Loucy (cell line): ENCODE data around the gene VSX1.

Source experiments
- EZH2phosphoT487 ChIP-seq: fragments of 200-600 bp; IDR thresholded peaks from 2 replicates; pipeline ENCODE4 v1.6.1; 2018; ENCODE audit warnings: antibody characterized with exemption, mild to moderate bottlenecking, moderate library complexity, borderline replicate concordance
- TF ChIP-seq, protein P1 (sequence below): fragments of 200-600 bp; sonication (generic); conservative IDR thresholded peaks from 2 replicates; pipeline ENCODE4 v1.5.1; 2014; ENCODE audit warnings: mild to moderate bottlenecking, antibody characterized with exemption, low read length

GRCh38 chr20:25084626-25085187, 2.8 kb upstream of the VSX1 start:
- TF ChIP-seq, protein P1, sequence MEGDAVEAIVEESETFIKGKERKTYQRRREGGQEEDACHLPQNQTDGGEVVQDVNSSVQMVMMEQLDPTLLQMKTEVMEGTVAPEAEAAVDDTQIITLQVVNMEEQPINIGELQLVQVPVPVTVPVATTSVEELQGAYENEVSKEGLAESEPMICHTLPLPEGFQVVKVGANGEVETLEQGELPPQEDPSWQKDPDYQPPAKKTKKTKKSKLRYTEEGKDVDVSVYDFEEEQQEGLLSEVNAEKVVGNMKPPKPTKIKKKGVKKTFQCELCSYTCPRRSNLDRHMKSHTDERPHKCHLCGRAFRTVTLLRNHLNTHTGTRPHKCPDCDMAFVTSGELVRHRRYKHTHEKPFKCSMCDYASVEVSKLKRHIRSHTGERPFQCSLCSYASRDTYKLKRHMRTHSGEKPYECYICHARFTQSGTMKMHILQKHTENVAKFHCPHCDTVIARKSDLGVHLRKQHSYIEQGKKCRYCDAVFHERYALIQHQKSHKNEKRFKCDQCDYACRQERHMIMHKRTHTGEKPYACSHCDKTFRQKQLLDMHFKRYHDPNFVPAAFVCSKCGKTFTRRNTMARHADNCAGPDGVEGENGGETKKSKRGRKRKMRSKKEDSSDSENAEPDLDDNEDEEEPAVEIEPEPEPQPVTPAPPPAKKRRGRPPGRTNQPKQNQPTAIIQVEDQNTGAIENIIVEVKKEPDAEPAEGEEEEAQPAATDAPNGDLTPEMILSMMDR: no peak
- TF ChIP-seq EZH2phosphoT487: no peak
